HEK293 (cell line): ENCODE measurements around the gene PPP4R1.

Experiments
- KLF10 ChIP-seq: fragments of 450-650 bp; IDR thresholded peaks from 2 replicates; pipeline ENCODE4 v1.5.1; 2018; ENCODE audit warnings: missing biosample characterization, mild to moderate bottlenecking, missing genetic modification characterization
- KLF16 ChIP-seq: fragments of 450-650 bp; formaldehyde crosslinking; IDR thresholded peaks from 2 replicates; pipeline ENCODE4 v1.5.1; 2017; ENCODE audit warnings: missing biosample characterization, missing genetic modification characterization
- ZNF777 ChIP-seq: fragments of 450-650 bp; formaldehyde crosslinking; IDR thresholded peaks from 2 replicates; pipeline ENCODE4 v1.5.1; 2017; ENCODE audit warnings: missing biosample characterization, missing genetic modification characterization, borderline replicate concordance
- TF ChIP-seq, protein P1 (sequence below): fragments of 450-650 bp; formaldehyde crosslinking; IDR thresholded peaks from 2 replicates; pipeline ENCODE4 v1.5.1; 2016; ENCODE audit warnings: missing biosample characterization, missing genetic modification characterization
- TF ChIP-seq, protein P2 (sequence below): fragments of 450-650 bp; formaldehyde crosslinking; conservative IDR thresholded peaks from 2 replicates; pipeline ENCODE4 v1.5.1; 2016; ENCODE audit warnings: low read depth, missing biosample characterization, missing genetic modification characterization
- TF ChIP-seq, protein P3 (sequence below): sonication (generic); formaldehyde crosslinking; IDR thresholded peaks from 2 replicates; pipeline ENCODE4 v1.8.1; 2022; ENCODE audit warnings: mild to moderate bottlenecking, moderate library complexity, missing genetic modification reagents

DNA sequence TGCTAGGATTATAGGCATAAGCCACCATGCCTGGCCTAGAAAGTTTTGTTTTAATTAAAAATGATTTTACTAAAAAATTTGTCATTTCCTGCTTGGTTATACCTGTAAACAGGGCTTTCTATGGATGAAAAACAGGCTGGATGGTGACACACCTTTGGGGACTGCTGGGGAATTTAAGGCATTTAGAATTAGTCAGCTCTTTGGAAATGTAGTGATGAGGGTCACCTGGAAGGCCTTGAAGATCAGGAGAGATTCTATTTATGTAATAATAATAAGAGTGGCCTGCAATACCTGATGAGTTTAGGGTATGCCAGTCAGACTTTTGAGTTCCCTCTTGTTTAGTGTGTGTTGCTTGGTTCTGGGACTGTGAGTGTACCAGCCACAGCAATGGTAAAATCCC, 87.9 kb downstream of the PPP4R1 start:
- TF ChIP-seq, protein P1, sequence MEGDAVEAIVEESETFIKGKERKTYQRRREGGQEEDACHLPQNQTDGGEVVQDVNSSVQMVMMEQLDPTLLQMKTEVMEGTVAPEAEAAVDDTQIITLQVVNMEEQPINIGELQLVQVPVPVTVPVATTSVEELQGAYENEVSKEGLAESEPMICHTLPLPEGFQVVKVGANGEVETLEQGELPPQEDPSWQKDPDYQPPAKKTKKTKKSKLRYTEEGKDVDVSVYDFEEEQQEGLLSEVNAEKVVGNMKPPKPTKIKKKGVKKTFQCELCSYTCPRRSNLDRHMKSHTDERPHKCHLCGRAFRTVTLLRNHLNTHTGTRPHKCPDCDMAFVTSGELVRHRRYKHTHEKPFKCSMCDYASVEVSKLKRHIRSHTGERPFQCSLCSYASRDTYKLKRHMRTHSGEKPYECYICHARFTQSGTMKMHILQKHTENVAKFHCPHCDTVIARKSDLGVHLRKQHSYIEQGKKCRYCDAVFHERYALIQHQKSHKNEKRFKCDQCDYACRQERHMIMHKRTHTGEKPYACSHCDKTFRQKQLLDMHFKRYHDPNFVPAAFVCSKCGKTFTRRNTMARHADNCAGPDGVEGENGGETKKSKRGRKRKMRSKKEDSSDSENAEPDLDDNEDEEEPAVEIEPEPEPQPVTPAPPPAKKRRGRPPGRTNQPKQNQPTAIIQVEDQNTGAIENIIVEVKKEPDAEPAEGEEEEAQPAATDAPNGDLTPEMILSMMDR: no peak
- TF ChIP-seq KLF16 (tag by site-specific recombination): no peak
- TF ChIP-seq, protein P2, sequence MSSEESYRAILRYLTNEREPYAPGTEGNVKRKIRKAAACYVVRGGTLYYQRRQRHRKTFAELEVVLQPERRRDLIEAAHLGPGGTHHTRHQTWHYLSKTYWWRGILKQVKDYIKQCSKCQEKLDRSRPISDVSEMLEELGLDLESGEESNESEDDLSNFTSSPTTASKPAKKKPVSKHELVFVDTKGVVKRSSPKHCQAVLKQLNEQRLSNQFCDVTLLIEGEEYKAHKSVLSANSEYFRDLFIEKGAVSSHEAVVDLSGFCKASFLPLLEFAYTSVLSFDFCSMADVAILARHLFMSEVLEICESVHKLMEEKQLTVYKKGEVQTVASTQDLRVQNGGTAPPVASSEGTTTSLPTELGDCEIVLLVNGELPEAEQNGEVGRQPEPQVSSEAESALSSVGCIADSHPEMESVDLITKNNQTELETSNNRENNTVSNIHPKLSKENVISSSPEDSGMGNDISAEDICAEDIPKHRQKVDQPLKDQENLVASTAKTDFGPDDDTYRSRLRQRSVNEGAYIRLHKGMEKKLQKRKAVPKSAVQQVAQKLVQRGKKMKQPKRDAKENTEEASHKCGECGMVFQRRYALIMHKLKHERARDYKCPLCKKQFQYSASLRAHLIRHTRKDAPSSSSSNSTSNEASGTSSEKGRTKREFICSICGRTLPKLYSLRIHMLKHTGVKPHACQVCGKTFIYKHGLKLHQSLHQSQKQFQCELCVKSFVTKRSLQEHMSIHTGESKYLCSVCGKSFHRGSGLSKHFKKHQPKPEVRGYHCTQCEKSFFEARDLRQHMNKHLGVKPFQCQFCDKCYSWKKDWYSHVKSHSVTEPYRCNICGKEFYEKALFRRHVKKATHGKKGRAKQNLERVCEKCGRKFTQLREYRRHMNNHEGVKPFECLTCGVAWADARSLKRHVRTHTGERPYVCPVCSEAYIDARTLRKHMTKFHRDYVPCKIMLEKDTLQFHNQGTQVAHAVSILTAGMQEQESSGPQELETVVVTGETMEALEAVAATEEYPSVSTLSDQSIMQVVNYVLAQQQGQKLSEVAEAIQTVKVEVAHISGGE (tag by site-specific recombination): no peak
- TF ChIP-seq KLF10 (tag by site-specific recombination): no peak
- no peak for TF ChIP-seq ZNF777 (tag by site-specific recombination)
- TF ChIP-seq, protein P3, sequence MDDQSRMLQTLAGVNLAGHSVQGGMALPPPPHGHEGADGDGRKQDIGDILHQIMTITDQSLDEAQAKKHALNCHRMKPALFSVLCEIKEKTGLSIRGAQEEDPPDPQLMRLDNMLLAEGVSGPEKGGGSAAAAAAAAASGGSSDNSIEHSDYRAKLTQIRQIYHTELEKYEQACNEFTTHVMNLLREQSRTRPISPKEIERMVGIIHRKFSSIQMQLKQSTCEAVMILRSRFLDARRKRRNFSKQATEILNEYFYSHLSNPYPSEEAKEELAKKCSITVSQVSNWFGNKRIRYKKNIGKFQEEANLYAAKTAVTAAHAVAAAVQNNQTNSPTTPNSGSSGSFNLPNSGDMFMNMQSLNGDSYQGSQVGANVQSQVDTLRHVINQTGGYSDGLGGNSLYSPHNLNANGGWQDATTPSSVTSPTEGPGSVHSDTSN: no peak
